GM15510 (cell line): ENCODE data around the gene ZNF516.

ENCODE experiments used
- POLR2A ChIP-seq: IDR thresholded peaks from 3 replicates; pipeline ENCODE4 v1.6.1; 2011; ENCODE audit warnings: borderline replicate concordance; ENCODE audit not compliant: insufficient read length; ENCODE audit errors: extremely low read depth

The ZNF516 gene

GRCh38 chr18:76486574-76486973, 8.5 kb downstream of the ZNF516 start:
- no peak for TF ChIP-seq POLR2A

- TF ChIP-seq POLR2A = no peak
Observed at GRCh38 chr18:76486038-76486437, 9.0 kb downstream of the ZNF516 start.

- no peak for TF ChIP-seq POLR2A
Observed at GRCh38 chr18:76484749-76485387, 10.2 kb downstream of the ZNF516 start.

GRCh38 chr18:76483780-76484179, 11.3 kb downstream of the ZNF516 start:
- TF ChIP-seq POLR2A = no peak

GRCh38 chr18:76482971-76483691, 11.9 kb downstream of the ZNF516 start:
- no peak for TF ChIP-seq POLR2A

- TF ChIP-seq POLR2A = no peak
Observed at GRCh38 chr18:76482267-76482666, 12.8 kb downstream of the ZNF516 start.

GRCh38 chr18:76480913-76481312, 14.1 kb downstream of the ZNF516 start:
- TF ChIP-seq POLR2A = no peak

- TF ChIP-seq POLR2A = no peak
Observed at GRCh38 chr18:76479351-76480238, 15.4 kb downstream of the ZNF516 start.

- no peak for TF ChIP-seq POLR2A
Observed at GRCh38 chr18:76476665-76477561, 18.1 kb downstream of the ZNF516 start.

GRCh38 chr18:76475450-76476194, 19.4 kb downstream of the ZNF516 start:
- no peak for TF ChIP-seq POLR2A

GRCh38 chr18:76474824-76475223, 20.2 kb downstream of the ZNF516 start:
- TF ChIP-seq POLR2A = no peak

GRCh38 chr18:76472829-76473228, 22.2 kb downstream of the ZNF516 start:
- TF ChIP-seq POLR2A = no peak

GRCh38 chr18:76471593-76471992, 23.4 kb downstream of the ZNF516 start:
- TF ChIP-seq POLR2A = no peak
